GM19023 (cell line): Measurements from ENCODE around the gene RSPO3.
"Not testable (repeated sequence)": the region's sequence is repeated elsewhere in the genome, so short reads cannot be mapped to it uniquely, and the experiment has no call there.

ENCODE experiments used
- ATAC-seq: cut with Tn5 transposase; IDR thresholded peaks from one replicate; pipeline ENCODE4 v1.9.1; 2021; ENCODE audit warnings: mild to moderate bottlenecking, moderate library complexity; ENCODE audit not compliant: unreplicated experiment

The RSPO3 gene

DNA sequence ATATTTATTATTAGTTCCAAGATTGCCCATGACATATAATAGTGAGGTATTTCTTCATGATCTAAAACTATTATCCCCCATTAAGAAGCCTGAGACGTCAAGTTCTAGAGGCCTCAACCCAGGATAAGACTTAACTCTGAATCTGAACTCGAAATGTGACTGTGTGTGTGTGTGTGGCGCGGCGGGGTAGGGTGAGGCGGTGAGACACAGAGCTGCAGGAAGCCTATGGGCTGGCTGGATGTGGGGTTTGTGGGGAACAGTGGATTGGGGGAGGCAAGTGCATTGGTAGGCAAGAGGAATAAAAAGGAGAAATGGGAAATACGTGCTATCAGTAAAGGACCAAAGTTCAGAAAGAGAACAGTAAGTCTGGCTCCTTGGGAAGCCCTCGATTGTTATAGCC, 81.6 kb downstream of the RSPO3 start:
- ATAC-seq = no peak

DNA sequence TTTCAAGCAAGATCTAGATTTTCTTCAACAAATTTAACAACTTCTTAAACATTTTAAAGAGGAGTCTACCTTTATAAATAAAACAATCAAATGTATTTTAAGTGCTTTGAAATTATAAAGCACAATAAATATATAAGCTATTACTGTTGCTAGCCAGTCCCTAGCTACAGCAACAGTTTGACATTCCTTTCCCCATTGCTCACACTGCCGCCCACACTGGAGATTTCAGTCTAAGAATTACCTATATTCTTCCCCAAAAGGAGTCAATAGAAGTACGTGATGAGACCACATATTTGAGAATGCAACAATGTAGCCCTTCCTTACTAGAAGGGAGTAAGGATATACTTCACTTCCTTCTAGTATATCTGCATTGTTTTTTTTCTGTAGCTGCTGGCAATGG, 82.8 kb downstream of the RSPO3 start:
- ATAC-seq = no peak

DNA sequence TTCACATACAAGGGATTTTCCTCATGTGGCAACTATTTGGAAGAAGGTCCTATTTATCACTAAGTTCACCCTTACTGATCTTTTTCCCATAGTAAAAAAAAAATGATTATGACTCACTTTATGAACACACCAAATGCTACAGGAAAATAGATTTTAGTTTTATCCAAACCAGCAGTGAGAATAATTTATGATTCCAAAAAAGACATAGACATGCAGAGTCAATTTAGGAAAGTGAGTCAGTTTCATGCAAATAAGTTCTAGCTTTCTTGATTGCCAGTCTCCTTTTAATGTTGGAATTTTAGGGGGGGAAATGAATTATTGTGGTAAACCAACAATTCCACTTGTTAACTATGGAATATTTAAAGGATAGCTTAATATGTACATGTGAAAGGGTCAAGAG, 84.2 kb downstream of the RSPO3 start:
- no peak for ATAC-seq

DNA sequence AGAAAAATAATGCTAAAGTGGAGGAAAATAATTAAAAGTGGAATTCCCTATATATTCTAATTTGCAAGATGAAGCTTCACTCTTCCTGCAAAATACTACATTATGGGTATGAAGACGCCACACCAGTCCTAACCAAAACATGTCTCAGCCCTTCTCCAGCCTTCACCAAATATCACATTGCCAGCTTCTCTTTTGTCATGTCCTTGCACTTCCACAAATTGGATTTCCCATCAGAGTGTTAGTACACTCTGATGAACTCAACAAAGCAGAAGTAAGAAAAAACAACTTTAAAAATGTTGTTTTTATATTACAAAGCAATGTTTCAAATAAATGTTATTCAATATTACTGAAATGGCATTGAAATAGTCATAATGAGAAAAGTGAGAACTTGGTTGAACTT, 85.8 kb downstream of the RSPO3 start:
- no peak for ATAC-seq

DNA sequence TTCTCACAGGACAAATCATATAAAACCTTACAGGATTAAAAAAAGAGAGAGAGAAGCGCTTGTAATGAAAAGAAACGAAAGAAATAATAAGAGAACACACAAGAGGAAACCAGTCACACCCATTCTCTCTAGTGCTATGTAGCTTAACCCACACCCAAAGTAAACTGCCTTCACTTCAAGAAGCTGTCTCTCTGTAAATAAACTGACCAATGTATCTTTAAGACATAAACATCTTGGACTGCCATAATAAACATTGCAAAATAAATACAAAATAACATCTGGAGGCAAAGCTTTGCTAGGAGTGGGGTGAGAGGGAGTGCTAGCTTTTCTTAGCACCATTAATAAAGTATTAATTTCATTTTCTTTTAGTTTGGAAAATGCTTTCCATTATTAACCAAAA, 86.6 kb downstream of the RSPO3 start:
- no peak for ATAC-seq

DNA sequence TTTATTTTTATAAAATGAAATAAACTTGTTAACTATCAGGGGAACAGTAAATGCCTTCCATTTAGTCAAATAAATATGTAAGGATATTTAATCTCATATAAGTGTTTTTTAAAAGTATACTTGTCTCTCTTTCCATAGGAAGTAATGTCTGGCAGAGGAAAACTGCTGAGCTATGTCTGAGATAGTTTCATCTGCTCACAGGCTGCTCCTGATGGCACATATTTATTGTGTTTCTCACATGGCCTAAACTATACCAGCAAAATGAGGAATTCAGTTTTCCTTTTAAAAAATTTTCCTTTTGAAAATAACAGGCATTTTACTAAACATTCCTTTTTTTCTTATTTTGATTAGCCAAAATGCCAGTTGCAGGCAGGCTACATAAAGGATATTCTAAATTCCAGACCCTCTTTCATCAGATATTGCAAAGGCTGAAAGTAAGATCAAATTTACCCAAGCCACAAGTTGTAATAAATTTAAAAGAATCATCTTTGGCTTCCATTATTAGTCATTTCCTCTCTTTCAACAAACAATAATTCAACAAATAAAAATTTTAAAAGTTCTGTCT, 88.1 kb downstream of the RSPO3 start:
- ATAC-seq = no peak

DNA sequence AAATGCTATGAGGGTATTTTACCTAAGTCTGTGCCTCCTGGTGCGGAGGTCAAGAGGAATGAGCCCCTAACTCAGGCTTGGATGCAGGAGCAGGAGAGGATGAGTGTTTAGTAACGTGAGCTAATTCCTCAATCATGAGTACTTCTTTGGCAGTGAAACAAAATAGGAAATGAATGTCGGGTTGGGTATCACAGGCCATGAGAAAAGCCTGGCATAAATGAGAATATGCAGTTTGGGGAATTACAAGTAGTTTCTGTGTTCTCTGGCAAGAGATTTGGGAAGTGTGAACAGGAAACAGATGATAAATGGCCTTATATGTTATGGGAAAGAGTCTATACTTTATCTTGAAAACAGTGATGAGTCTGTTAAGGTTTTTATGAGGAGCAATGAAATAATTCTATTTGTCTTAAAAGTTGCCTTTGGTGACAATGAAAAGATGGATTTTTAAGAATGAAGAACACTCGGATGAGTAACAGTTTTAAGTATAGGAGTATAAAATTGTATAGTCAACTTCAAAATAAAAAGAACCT, 89.2 kb downstream of the RSPO3 start:
- no peak for ATAC-seq

DNA sequence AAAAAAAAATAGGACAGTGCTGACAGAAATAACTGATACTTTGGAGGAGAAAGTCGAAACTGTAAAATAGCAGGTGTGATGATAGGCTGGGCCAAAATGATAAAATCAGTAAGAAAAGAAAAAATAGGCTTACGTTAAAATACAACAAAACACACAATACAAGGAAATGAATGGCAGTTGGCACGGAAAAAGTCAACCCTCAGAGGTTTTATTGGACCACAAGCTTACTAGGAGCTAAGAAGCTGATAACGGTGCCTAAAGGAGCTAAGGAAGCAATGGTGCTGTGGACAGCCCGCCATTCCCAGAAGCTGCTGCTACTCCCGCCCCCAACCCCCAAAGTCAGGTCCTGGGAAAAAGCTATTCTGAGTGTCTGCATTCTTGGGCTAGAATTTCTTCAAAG, 92.3 kb downstream of the RSPO3 start:
- ATAC-seq = no peak

DNA sequence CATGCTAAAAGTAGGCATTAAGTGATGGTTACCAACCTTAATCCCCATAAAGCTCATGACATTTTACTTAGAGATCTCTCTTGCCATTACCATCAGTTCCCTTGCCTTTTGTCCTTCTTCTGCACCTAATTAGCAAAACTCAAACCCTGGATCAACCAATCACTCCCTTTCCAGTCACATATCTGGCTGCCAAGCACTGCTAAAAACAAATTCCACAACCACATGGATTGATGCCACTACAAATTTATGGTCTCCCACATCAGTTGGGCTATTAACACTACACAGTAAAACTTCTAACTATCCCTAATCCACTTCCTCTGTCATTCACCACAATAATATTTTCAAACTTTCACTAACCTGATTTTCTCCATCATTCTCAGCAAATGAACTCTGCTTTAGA, 93.9 kb downstream of the RSPO3 start:
- ATAC-seq = no peak

DNA sequence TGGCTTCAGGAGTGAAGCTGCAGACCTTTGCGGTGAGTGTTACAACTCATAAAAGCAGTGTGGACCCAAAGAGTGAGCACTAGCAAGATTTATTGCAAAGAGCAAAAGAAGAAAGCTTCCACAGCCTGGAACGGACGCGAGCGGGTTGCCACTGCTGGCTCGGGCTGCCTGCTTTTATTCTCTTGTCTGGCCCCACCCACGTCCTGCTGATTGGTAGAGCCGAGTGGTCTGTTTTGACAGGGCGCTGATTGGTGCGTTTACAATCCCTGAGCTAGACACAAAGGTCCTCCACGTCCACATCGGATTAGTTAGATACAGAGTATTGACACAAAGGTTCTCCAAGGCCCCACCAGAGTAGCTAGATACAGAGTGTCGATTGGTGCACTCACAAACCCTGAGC, 95.6 kb downstream of the RSPO3 start:
- ATAC-seq = not testable (repeated sequence)

DNA sequence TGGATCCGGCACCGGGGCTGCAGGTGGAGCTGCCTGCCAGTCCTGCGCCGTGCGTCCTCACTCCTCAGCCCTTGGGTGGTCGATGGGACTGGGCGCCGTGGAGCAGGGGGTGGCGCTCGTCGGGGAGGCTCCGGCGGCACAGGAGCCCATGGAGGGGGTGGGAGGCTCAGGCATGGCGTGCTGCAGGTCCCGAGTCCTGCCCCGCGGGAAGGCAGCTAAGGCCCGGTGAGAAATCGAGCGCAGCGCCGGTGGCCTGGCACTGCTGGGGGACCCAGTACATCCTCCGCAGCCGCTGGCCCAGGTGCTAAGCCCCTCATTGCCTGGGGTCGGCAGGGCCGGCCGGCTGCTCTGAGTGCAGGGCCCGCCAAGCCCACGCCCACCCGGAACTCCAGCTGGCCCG, 96.1 kb downstream of the RSPO3 start:
- not testable (repeated sequence) for ATAC-seq

DNA sequence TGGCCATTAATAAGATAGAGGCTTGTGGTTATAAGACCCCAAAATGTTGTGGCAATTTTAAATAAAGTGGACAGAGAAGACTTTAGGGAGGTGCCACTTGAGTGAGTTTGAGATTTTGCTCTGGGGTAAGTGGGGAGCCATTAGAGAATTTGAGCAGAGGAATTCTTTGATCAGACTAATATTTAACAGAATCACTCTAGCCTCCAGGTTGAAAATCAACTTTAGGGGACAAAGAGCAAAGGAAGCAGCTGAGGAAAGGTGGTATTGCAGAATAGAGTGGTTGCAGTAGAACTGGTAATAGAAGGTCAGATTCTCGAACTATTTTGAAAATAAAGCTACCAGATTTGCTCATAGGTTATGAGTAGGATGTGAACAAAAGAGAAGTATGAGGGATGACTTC, 97.5 kb downstream of the RSPO3 start:
- no peak for ATAC-seq

DNA sequence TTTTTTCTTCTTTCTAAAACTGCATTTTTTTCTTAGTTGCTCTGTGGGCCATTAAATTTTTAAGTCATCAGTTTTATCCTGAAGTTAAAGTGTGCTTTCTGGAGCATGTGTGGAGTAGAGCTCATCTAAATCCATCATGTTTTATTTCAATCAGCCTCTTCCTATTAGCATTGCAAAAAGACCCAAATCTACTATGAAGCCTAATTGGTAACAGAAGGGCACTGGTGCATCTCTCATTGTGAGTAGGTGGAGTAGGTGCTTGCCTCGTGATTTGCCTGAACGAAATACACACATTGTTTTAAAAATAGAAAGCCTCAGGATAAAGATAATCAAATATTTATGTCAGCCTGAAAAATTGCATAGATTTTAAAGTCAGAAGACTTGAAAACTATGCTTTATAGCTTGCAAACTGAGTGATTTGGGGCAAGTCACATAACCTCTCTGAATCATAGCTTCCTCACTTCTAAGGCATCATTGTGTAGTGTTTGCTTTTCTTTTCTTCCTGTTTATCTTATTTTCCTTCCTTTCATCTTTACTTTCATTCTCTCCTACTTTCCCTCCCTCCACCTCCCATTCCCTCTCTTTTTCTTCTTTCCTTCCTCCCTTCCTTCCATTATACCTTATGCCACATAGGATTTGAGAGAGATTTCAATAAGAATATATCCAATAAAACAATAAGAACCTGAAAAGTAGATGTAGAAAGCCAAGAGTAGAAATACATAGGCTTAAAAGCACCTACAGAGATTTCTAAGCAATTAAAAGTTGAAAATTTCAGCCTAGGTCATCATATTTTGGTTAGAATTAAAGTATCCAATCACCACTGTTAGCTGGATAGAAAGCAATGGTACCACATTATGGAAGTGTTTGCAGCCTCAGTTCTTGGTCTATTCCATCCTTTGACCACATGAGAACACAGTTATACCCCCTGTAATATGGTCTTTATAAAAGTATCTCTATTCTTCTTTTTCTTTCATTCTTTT, 98.6 kb downstream of the RSPO3 start:
- ATAC-seq = no peak

DNA sequence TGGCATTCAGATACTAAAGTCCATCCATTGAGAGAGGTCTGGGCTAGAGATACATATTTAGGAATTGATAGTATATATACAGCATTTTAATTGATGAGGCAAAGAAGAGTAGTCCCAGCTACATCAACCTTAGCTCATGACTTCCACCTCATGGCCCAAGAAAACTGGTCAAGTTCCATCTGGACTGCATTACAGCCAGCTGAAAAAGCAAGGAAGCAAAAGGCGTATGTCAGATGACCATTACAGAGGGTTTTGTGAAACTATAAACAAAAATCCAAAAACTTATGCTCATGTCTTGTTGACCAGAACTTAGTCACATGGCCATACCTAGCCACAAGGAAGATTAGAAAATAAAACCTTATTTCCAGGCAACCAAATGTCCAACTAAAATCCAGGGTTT, 101.4 kb downstream of the RSPO3 start:
- ATAC-seq = no peak

DNA sequence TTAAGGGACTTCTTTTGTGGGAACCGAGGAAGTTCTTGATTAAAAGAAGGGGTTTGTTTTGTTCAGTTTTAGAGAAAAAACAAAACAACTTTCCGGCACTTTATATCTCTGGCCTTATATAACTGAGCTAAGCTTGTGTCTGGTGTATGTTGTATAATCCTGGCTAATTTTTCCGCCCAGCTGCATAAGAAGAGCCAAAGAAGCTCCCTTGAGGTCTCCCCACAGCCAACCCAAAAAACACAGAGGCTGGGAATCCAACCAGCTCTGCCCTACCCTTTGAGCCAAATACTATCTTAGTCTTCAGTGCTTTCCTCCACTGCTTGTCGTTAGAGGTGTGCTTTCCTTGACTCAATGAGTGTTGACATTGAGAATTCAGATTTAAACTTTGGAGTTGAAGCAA, 102.7 kb downstream of the RSPO3 start:
- no peak for ATAC-seq

DNA sequence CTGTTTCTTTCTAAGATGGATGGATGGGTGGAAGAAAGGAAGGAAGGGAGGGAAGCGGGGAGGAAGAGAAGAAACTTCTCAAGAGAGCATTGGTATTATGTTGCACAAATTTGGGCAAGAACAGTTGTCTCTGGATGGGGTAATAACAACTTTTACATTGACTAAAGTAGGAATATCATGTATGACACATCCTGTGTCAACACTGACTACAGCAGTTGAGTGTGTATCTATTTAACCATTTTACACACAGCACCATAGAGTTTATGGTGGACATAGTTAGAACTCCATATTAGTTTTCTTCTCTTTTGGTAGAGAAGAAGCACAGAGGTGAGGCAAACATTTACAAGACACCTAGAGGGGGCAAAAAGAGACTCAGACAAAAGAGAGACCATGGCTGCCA, 103.9 kb downstream of the RSPO3 start:
- no peak for ATAC-seq

DNA sequence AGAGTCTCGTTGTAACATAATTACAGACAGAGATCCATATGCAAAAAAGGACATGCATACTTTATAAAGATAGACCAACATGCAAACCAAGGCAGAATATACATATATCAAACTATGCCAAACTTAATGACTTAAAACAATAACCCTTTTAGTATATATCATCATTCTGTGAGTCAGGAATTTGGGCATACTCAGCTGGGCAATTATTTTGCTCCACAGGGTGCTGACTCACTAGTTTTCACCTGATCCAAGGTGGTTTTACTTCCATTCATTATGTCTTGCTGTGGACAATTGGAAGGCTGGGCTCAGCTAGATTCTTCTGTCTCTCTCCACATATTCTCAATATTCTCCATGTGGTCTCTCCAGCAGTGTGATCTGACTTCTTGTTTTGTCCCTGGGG, 107.0 kb downstream of the RSPO3 start:
- no peak for ATAC-seq

DNA sequence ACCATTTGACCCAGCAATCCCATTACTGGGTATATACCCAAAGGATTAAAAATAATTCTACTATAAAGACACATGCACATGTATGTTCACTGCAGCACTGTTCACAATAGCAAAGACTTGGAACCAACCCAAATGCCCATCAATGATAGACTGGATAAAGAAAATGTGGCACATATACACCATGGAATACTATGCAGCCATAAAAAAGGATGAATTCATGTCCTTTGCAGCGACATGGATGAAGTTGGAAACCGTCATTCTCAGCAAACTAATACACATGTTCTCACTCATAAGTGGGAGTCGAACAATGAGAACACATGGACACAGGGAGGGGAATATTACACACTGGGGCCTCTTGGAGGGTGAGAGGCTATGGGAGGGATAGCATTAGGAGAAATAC, 115.3 kb downstream of the RSPO3 start:
- ATAC-seq = not testable (repeated sequence)

DNA sequence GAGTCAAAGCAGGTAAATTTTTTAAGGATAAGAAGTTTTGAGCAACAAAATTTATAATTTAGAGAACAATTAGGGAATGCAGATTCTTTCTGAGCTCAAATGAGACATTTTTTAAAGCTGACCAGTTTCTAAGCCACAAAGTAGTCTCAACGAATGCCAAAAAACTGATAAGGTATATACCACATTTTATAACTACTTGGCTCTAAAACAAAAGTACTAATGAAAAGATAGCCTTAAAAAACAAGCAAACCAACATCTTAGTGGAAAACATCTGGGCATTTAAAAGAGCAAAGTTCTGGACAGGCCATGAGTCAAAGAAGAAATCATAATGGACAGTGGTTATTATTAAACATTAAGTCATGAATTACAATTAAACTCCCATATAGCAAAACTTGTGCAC, 125.0 kb downstream of the RSPO3 start:
- no peak for ATAC-seq
